HG03432 (cell line): ENCODE measurements around the gene IQCH.

Source experiments
- ATAC-seq: cut with Tn5 transposase; IDR thresholded peaks from one replicate; pipeline ENCODE4 v1.9.1; 2021; ENCODE audit warnings: mild to moderate bottlenecking, moderate library complexity; ENCODE audit not compliant: unreplicated experiment

The IQCH gene

DNA sequence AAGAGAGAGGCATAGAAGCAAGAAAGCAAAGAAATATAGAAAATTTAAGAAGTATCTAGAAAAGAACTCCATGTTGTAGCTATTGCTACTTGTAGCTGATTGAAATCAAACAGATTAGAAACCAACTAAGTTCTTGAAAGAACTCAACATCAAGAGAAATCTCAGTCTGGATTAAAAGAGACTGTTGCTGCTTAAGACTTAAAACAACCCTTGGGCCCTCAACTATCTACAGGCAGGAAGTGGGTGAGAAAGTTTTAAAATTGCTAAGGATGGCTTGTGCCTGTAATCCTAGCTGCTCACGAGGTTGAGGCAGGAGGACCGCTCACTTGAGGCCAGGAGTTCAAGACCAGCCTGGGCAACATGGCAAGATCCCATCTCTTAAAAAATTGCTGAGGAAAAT lies 227.1 kb downstream of the IQCH start:
- ATAC-seq, result no peak

DNA sequence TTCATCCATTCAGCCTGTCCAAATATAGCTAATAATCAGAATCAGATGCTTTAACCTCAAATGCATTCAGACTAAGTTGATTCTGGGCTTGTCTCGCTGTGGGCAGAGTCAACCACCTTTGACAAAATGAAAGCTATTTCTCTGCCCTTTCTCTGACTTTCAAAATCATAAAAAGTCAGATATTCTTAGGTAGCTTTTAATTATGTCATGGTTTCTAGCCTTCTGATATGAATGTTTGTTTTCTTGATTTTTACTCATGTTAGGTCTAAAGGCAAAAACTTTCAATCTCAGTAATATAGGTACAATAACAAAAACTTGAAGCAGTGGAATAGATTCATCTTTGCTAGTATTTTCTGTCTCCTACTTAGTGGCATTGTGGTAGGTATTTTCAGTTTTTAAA lies 241.0 kb downstream of the IQCH start:
- ATAC-seq, result no peak

DNA sequence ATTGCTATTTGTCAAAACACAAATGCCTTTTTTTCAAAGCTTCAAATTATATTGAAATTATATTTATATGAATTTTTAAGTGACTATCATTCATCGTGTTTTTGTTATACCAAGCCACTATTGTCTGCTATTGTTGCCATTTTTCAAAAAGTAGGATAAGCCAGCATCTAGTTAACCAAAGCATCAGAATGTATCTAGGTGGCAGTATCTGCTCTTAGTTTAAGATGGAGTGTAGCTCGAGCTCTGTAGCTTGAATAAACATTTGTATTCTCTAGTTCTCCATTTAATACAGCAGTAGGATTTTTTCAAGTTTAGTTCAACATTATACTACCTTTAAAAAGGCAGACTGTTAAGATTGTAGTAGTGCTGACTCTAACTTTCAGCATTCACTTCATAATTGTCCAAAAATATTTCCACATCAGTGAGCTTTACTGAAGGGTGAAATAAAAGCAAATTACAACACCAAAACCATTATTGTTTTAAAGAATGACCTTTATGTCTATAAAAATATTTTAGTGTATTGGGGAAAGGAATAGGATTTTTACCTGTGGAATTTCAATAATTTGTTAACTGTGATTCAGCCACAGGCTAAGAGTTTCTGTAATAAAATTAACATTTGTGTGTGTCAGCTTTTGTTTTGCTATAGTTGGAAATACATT lies 246.7 kb downstream of the IQCH start:
- no peak for ATAC-seq

DNA sequence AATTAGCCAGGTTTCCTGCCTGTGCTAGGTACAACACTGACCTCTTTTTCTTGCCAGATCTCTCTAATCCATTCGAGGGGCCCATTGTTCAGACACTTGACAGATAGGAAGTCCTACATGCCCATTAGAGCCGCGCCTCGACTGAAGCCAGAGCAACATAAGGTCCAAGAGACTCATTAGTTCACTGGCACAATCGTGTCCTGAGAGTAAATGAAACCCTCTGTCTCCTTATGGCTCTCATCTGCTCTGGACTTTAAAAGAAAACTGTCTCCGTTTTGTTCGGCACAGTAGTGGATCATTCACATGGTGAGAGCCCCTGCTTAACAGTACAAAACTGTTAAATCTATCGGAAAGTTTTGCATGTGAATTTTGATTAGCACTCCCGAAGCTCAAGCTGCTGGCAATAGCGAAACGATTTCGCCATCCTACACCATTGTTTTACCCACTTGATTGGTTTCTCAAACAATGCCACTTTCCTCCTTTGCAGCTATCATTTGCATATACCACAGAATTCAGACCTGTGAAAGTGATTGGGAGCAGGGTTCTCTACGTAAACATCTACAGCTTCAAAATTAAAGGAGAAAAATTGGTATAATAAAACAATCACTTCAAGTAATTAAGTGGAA lies 247.4 kb downstream of the IQCH start:
- no peak for ATAC-seq

DNA sequence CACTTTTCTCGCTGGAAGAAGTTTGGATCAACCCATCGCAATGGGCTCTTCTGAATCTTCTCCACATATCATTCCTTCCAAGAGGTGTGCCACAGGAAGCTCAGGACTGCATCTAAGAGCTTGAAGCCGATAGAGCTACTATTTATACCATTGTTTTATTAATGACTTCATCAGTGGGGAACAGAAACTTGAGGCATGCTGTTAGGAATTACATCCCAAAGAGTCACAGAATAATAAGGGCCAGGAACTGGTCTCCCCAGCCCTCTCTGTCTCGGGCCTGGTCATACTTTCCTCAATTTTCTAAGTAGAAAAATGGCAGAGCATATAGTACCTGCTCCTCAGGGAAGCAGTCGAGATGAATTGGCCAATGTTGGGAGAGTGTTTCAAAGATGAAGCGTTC lies 249.5 kb downstream of the IQCH start:
- no peak for ATAC-seq

DNA sequence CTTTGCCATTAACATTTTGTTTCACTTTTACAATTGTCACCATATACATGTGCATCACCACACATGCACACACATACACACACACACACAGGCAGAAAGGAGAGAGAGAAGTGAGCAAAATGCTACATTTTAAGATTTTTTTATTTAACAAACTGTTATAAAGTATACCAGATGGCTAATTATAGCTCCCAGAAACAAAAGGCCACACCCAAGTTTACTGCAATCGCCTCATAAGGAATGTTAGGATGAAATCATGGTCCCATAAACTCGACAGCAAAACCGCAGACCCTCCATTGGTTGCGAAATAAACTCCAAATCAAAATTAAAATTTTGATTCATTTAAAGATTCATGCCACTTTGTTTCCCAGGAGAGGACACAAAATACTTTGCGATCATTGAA lies 250.2 kb downstream of the IQCH start:
- no peak for ATAC-seq

DNA sequence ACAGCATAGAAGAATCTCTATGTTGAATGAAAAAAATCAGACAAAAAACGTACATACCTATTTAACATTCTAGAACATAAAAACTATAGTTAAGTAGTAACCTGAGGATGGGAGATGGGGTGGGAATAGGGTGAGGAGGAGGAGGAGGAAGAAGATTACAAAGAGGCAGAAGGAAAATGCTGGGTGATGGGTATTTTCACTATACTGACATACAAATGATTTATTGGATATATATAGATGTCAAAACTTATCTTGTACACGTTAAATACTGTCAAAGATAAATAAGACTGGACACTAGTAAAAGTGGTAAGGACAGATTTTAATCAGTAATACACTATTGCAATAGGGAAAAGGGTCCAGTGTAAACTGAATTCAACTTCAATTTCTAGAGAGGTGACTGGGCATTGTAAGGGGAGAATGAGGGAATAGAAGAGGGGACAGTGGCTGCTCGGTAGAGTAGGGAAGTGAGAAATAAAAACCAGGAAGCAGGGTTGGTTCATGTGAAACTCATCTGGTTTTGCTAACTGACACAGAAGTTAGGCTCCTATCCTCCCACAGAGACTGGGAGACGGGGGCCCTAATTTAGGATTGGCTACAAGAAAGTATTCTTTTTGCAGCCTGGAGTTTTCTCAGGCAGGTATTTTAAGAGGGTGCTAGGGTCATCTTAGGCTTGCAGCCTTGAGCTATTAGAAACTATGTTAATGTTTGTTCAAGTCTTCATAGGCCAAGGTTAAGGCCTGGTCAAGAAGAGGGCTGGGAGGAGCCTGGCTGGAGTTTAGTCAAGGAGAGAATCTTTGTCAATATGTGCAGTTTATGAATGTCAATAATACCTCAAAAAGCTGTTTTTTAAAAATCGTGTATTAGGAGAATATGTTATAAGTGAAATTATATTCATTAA lies 251.3 kb downstream of the IQCH start:
- ATAC-seq, result no peak

DNA sequence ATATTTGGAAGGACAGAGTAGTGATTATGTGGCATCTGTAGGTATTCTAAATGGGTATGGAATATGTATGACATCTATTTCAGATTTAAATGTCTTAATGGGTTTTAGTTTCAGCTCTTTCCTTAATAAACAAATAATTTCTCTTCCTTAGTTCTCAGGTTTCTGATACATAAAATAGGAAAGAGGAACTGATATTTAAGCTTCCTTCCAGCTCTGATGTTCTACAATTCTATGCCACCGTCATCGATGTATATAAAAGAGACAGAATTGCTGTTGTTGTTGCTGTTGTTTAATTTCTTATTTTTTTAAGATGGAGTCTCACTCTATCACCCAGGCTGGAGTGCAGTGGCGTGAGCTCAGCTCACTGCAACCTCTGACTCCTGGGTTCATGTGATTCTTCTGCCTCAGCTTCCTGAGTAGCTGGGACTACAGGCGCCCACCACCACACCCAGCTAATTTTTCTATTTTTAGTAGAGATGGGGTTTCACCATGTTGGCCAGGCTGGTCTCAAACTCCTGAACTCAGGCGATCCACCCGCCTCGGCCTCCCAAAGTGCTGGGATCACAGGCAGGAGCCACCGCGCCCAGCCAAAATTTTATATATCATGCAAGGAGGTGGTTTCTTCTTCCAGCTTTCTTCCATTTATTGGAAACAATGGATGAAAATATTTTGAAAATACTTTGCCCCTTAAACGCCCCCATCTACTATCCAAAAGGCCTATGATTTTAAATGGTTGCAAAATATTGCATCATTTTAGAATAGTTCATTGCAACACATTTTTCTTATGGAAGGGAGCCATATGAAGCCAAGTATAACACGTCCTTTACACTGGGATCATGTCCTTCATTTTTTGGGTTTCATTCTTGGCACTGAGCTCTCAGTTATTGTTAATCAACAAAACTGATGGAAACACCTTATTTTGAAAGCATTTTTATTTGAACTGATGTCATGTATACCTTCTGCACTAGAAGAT lies 252.5 kb downstream of the IQCH start:
- no peak for ATAC-seq

DNA sequence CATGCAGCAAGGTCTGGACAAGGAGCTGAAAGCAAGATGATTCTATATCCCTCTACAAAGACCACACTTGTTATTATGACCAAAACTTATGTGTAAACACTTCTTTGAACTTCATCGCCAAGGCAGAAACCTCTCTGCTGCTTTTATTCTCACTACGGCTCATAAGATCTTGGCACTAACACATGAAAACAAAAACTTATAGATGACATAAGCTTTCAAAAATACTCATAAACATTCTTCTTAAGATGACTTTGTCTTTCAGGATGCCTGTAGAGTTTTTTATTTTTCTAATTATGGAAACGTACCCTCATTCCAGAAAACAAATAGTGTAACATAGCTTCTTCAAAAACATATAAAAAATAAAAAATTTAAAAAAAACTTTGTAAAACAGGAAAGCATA lies 253.8 kb downstream of the IQCH start:
- ATAC-seq, result no peak

DNA sequence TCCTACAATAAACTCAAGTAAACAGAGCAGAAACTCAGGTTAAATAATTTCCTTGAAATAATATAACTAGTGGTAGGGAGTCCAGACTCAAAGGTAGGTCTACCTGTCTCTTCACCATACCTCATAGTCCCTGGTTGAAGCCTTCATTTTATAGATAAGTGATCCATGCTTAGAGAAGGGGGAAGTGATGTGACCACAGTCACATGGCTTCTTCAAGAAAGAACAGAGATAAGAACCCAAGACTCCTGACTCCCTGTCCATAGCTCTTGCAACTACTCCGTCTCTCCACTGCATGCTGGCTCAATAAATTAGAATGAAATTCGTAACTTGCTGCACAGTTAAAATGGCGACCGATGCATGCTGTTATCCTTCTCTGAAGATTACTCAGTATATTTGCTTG lies 255.3 kb downstream of the IQCH start:
- ATAC-seq, result no peak

DNA sequence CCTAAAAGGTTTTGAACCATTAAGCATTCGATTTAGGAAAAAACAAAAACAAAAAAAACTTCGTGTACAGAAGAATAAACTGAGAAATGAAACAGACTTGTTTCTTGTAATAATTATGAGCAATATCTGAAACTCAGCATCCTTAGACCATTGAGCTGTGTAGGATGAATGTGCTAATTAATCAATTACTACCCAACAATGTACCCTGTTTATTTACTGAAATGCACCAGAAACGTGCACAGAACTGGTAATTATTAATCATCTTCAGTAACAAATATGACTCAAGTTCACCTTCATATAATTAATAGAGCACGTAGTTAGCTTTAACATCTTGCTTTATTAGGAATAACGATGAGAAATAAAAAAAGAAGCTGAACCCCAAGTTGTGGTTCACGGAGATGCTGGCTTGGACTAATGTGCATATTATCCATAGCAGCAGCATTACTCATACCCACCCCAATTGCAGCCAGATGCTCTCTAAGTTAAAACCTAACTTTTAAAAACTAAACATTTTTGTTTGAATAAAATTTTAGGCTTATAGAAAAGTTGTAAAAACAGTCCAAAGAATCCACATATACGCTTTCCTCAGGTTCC lies 256.1 kb downstream of the IQCH start:
- no peak for ATAC-seq

DNA sequence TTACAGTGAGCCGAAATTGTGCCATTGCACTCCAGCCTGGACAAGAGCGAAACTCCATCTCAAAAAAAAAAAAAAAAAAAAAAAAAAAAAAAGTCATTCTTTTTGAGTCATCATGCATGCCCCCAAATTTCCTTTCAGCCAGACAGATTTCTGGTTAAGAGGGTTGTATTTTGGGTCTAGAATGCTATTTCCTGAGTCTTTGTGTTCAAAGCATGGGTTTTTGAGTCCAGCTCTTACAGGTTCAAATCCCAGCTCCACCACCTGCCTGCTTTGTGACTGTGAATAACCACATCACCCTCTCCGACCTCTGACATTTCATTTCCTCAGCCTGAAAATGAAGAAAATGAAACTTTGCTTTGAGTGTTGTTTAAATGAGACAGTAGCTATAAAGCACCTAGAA lies 257.0 kb downstream of the IQCH start:
- ATAC-seq, result no peak

DNA sequence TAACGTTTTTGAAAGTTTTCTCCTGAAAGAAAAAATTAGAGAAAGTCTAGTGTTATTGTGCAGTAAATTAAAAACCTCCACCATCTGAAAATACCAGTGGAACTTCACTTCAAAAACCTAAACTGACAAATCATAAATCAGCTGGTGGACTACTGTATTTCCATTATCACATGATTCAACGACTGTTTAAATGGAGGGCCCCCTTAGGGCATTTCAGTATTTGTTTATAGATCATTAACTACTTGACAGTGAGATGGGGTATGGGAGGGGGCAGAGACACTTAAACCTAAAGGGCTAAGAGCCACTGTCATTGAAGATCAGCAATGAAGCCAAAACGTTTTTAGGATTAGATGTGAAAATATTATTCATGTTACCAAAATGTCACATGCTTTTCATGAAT lies 257.6 kb downstream of the IQCH start:
- no peak for ATAC-seq

DNA sequence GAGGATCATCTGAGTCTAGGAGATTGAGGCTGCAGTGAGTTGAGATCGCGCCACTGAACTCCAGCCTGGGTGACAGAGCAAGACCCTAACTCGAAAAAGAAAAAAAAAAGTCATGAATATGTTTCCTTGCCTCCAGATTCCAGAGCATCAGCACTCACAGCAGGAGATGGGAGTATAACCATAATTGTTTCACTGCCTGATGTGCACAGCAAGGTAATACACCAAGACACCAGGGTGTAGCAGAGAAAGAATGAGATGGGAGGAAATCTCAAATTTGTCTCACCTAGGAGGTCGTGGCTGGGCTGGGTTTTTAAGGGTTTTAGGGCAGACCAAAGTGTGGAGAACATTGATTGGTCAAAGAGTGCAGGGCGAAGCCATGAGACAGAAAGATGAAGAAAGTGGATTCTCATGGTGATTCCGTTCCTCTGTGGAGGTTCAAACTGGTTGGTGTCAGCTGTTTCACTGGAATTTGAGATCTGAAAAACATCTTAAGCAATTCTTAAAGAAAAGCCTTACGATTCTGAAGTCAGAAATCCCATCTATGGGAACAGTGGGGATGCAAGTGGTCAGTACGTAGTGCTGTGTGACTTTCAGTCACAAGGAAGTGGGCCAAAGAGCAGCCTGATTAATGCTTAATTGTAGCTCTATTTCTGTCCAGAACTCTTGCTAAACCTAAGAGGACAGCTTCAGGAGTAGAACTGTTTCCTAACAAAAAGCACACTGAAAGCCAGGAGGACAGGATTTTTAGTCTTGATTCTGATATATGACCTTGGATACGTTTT lies 258.5 kb downstream of the IQCH start:
- no peak for ATAC-seq

DNA sequence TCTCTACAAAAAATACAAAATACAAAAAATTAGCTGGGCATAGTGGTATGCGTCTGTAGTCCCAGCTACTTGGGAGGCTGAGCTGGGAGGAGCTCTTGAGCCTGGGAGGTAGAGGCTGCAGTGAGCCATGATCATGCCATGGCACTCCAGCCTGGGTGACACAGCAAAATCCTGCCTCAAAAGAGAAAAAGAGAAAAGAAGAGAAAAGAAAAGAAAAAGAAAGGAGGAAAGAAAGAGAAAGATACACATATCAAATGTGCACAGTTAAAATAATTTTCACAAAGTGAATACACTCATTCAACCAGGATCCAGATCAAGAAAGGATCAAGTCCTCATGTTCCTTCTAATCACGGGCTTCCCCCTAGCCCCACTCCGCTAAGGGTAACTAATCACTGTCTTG lies 260.5 kb downstream of the IQCH start:
- ATAC-seq, result no peak

DNA sequence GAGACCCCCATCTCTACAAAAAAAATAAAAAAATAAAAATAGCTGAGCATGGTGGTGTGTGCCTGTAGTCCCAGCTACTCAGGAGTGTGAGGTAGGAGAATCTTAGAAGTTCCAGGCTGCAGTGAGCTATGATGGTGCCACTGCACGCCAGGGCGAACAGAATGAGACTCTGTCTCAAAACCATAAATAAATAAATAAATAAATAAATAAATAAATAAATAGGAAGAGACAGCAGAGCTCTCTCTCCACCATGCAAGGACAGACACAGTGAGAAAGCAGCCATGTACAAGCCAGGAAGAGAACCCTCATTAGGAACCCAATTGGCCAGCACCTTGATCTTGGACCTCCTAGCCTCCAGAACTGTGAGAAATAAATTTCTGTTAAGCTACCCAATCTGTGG lies 261.0 kb downstream of the IQCH start:
- ATAC-seq, result no peak

DNA sequence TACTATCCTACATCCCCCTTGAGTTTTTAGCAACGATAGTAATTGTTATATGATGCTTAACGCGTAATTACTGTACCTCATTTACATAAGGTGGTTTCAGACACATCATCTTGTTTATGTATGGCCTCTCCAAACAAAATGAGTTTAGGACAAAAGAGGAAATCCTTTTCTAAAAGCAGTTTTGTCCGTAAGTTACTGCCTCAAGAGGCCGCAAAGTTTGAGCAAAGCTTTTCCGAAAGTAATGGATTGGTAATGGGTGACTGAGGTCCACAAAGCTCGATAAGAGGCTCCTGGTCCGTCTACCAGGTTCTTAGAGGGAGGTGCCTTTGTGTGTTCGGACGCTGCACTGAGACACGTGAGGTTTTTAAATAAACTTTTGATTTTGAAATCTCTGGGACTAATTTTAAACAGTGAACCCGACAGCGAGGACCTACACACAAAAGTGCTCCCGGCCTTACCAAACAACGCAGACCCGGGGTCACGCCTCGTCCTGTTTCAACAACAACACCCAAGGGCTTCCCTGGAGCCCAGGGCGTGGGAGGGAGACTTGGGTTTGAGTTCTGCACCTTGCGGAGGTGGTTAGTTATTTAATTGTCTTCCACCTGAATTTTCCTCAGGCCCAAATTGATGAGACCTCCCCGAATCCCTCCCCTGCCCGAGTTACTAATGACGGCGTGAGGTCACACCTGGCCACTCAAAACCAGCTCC lies 265.9 kb downstream of the IQCH start:
- ATAC-seq, result peak; percentile 2

DNA sequence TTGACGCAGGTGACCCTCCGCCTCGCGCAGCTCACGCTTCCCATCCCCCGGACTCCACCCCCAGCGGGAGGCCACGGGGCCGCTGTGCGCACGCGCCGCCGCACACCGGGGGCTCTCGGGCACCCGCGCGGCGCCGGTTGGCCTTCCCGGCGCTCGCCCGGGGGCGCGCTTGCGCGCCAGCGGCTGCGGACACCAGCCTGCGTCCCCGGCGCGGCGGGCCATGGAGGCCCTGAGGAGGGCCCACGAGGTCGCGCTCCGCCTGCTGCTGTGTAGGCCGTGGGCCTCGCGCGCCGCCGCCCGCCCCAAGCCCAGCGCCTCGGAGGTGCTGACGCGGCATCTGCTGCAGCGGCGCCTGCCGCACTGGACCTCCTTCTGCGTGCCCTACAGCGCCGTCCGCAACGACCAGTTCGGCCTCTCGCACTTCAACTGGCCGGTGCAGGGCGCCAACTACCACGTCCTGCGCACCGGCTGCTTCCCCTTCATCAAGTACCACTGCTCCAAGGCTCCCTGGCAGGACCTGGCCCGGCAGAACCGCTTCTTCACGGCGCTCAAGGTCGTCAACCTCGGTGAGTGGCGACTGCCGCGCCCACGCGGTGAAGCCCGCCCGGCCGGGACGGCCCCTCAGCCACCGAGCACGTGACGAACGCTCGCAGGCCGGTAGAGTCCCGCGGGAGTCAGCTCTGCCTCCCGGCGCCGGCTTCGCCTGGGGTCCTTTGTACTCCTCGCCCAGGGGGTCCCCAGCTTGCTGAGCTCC lies 266.6 kb downstream of the IQCH start, which contains the start of gene C15orf61:
TSS of gene C15orf61 (plus strand) at position 103 of the 754 bp plus-strand sequence. CDS start at position 221, 118 bp downstream.
- ATAC-seq, result peak; percentile 81
